GM10847 (cell line): ENCODE data around the gene VDAC1.

Experiments used
- POLR2A ChIP-seq: IDR thresholded peaks from 2 replicates; pipeline ENCODE4 v1.6.1; 2011; ENCODE audit not compliant: insufficient read length; ENCODE audit errors: extremely low read depth

Gene VDAC1

DNA sequence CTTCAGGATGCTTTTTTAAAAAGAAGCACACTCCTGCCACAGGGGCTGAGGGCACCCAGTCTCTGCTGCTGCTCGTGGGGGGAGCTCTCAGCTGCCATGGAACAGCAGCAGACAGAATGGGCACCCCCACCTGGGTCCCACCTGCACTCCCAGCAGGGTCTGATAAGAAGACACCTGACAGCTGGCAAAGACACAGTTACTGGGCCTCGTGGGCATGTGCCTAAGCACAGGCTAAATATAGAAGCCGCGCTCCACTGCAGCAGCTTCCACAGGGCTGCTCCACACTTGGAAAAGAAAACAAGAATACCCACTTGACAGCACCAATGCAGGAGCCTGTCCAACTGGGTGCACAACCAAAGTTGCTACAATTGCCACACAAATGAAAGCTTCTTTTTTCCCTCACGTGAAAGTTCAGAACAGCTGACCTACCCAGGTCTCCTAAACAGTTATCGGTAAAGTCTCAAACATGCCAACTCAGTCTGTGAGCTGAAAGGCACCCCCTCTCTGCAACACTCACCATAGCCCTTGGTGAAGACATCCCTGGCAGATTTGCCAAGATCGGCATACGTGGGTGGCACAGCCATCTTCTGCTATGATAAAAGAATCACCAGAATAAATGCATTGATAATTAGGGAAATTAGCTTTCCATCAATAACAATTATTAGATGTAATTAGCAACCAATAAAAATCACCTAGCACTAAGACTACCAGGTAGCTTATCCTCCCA is 12.2 kb downstream of the VDAC1 start:
- TF ChIP-seq POLR2A = no peak

DNA sequence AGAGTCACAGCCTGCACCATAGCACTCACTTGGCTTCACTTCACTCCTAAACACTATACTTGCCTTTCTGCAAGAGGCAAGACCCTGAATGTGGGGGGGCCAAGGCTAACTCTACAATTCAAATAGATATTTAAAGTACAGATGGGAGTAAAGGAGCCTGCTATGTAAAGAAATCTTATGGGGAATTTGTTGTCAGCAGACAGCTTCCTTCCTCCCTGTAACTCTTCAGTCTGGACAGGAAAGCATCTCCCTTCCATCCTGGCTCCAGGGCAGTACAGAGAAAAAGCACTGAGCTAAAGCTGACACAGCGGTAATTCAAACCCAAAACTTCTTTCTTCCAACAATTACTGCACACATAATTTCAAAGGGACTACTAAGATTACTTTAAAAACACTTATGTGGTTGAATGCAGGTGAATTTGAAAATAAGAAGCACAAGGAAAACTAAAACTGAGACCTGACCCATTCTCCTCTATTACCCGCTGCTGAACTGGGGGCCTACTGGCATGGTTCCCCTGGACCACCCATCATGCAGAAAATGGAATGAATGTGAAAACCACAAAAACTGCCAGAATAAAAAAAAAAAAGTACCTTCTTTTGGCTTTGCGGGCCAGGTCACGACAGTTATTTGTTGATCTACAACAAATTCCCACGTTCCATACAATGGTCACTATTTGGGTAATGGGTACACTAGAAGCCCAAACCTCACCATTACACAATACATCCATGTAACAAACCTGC is 13.4 kb downstream of the VDAC1 start:
- TF ChIP-seq POLR2A = no peak

GRCh38 chr5:133990396-133990795 is 14.4 kb downstream of the VDAC1 start:
- no peak for TF ChIP-seq POLR2A

GRCh38 chr5:133985540-133986180 is 19.1 kb downstream of the VDAC1 start:
- TF ChIP-seq POLR2A = no peak

DNA sequence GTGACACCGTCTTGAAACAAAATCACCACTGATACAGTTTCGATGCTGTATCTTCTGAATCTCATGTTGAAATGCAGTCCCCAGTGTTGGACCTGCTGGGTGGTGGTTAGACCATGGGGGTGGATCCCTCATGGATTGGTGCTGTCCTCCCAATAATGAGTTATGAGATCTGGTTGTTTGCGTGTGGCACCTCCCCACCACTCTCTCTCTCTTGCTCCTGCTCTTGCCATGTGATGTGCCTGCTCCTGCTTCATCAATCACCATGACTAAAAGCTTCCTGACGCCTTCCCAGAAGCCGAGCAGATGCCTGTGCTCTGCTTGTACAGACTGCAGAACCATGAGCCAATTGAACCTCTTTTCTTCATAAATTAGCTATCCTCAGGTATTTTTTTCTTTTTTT is 21.1 kb downstream of the VDAC1 start:
- TF ChIP-seq POLR2A = no peak

DNA sequence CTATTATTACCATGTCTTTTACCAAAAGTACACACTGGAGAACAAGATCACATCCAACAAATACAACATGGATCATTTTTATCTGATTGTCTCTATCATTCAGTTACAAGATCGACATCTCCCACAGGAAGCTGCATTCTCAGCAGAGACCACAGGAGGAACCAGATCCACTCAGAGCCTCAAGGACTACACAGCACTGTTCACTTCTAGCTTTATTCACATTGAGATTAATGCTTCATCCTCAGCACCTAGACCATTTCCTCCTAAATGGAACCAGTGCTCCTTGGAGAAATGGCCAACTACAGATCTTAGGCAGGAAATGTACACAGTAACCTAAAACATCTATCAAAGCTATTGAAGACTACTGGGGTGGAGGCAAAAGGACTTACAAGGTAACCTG is 23.1 kb downstream of the VDAC1 start:
- no peak for TF ChIP-seq POLR2A

- TF ChIP-seq POLR2A = no peak
Measured at GRCh38 chr5:133980652-133981051, 24.1 kb downstream of the VDAC1 start.

DNA sequence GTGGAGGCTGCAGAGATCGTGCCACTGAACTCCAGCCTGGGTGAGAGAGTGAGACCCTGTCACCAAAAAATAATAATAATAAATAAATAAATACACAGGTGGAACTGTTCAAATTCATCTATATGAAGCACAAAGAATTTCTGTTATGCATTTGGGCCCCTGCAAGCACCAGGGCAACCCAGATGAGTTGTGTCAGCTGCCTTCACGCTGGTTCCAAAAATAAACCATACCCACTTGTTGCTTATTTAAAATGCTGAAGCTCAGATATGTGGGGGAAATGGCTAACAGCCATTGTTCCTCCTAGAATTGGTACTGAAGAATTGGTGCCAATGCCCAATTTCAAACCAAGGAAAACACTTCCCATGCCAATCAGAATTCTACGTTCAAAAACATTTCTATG is 25.8 kb downstream of the VDAC1 start:
- TF ChIP-seq POLR2A = no peak

- no peak for TF ChIP-seq POLR2A
Measured at GRCh38 chr5:133977858-133978257, 26.9 kb downstream of the VDAC1 start.

DNA sequence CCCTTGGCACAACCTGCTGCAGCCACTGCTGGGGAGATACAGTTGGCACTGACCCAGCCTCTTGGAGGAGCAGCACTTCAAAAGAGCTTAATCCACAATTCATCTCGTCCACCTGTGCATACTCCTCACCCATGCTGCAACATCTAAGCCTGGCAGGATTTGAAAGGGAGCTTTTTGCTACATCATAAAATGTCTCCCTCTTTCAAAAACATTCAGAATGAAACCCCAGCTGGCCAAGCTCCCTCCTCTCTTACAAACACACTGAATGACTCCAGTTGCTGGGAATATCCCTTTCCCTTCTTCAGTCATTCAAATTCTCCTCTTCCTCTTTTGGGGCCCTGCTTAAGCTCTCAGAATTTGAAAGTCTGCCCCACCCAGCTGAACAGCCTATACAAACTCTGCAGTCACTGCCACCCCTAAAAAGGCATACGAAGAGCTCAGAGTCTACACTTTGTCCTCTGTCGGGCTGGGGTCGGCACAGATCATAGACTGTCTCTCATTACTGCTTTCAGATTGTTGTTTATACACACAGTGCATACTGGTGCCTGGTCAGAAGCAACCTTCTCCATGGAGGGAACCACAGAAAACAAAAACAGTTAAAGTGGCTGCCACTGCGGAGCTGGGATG is 27.5 kb downstream of the VDAC1 start:
- TF ChIP-seq POLR2A = no peak

- no peak for TF ChIP-seq POLR2A
Measured at GRCh38 chr5:133974142-133974541, 30.6 kb downstream of the VDAC1 start.

GRCh38 chr5:133970325-133970909 is 34.4 kb downstream of the VDAC1 start:
- no peak for TF ChIP-seq POLR2A

DNA sequence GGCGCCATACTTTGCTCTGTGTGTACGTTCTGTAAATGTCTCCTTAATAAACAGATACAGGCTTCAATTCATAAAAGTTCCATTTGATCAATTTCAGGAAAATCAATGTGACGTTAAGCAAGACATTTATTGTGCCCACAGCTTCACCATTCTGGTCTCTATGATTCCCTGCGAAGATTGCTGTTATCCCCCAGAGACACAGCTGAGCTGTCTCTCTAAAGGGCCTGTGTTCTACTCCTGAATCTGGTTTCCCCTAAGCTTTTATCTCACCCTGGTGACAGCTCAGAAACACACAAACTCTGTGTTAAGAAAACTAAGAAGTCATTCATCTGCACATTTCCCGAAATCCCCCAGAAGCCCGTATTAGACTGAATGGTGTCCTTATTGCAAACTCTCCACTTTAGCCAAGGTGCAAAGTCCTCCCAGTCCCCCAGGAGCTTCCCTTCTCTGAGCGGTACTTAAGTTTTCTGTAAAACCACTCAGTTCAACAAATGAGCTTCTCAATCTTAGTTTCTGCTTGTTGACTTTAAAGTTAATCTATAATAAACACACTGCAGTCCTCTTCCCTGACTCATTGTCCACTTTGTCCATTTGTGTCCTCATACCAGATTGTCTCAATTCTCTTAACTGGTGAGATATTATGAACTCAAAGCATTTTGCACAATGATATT is 35.0 kb downstream of the VDAC1 start:
- TF ChIP-seq POLR2A = no peak

GRCh38 chr5:133968204-133968980 is 36.4 kb downstream of the VDAC1 start, which contains the start of gene C5orf15:
C5orf15 (minus strand) TSS chr5:133968625; CDS start chr5:133968584, 41 bp downstream.
- peak; percentile 72 for TF ChIP-seq POLR2A
